Measurements from ENCODE around the gene UBE2E3. TPM values are rescaled to one million over a fixed set of nuclear protein-coding genes. Genes with fewer than 3 reads are reported as not detected.
"Not testable (repeated sequence)": the region's sequence is repeated elsewhere in the genome, so short reads cannot be mapped to it uniquely, and the experiment has no call there.

Gene UBE2E3
- polyA plus RNA-seq (ENCODE audit: insufficient read length in 3 of 3) = 100 to 1,000 TPM; 185 to 259 (median 211) TPM
- long read RNA-seq, donor 1, transcript UBE2E3-202 (6 exons, 1,570 nt) = major isoform, 45 of 96 reads
- long read RNA-seq, donor 1, partial matches to known transcripts = 40 of 96 reads
- long read RNA-seq, donor 1, other reads (novel, unspliced or antisense) = 5 of 96 reads
- long read RNA-seq, donor 2, transcript UBE2E3-209 (6 exons, 1,556 nt) = minor isoform, 7 of 102 reads
- long read RNA-seq, donor 2, transcript UBE2E3-202 (6 exons, 1,570 nt) = major isoform, 38 of 102 reads
- long read RNA-seq, donor 2, transcript UBE2E3-212 (4 exons, 499 nt) = minor isoform, 6 of 102 reads
- long read RNA-seq, donor 2, partial matches to known transcripts = 36 of 102 reads
- long read RNA-seq, donor 2, other reads (novel, unspliced or antisense) = 13 of 102 reads
- long read RNA-seq, donor 3, transcript UBE2E3-202 (6 exons, 1,570 nt) = major isoform, 90 of 165 reads
- long read RNA-seq, donor 3, transcript UBE2E3-212 (4 exons, 499 nt) = minor isoform, 9 of 165 reads
- long read RNA-seq, donor 3, partial matches to known transcripts = 40 of 165 reads
- long read RNA-seq, donor 3, other reads (novel, unspliced or antisense) = 21 of 165 reads
- long read RNA-seq, donor 4, transcript UBE2E3-202 (6 exons, 1,570 nt) = major isoform, 39 of 82 reads
- long read RNA-seq, donor 4, partial matches to known transcripts = 30 of 82 reads
- long read RNA-seq, donor 4, other reads (novel, unspliced or antisense) = 6 of 82 reads
- long read RNA-seq, donor 5 = 0 reads
- long read RNA-seq, donor 6, transcript UBE2E3-202 (6 exons, 1,570 nt) = major isoform, 50 of 117 reads
- long read RNA-seq, donor 6, partial matches to known transcripts = 56 of 117 reads
- long read RNA-seq, donor 6, other reads (novel, unspliced or antisense) = 5 of 117 reads
- long read RNA-seq, donor 7, transcript UBE2E3-202 (6 exons, 1,570 nt) = major isoform, 43 of 109 reads
- long read RNA-seq, donor 7, transcript UBE2E3-212 (4 exons, 499 nt) = minor isoform, 7 of 109 reads
- long read RNA-seq, donor 7, partial matches to known transcripts = 38 of 109 reads
- long read RNA-seq, donor 7, other reads (novel, unspliced or antisense) = 17 of 109 reads
- long read RNA-seq, donor 8, transcript UBE2E3-202 (6 exons, 1,570 nt) = major isoform, 73 of 254 reads
- long read RNA-seq, donor 8, transcript UBE2E3-212 (4 exons, 499 nt) = minor isoform, 7 of 254 reads
- long read RNA-seq, donor 8, transcript UBE2E3-209 (6 exons, 1,556 nt) = minor isoform, 8 of 254 reads
- long read RNA-seq, donor 8, partial matches to known transcripts = 138 of 254 reads
- long read RNA-seq, donor 8, other reads (novel, unspliced or antisense) = 24 of 254 reads
- long read RNA-seq, donor 9, transcript UBE2E3-212 (4 exons, 499 nt) = minor isoform, 5 of 124 reads
- long read RNA-seq, donor 9, transcript UBE2E3-202 (6 exons, 1,570 nt) = major isoform, 62 of 124 reads
- long read RNA-seq, donor 9, partial matches to known transcripts = 39 of 124 reads
- long read RNA-seq, donor 9, other reads (novel, unspliced or antisense) = 15 of 124 reads
- long read RNA-seq, donor 10, transcript UBE2E3-202 (6 exons, 1,570 nt) = major isoform, 60 of 122 reads
- long read RNA-seq, donor 10, partial matches to known transcripts = 45 of 122 reads
- long read RNA-seq, donor 10, other reads (novel, unspliced or antisense) = 12 of 122 reads
- long read RNA-seq, donor 11, transcript UBE2E3-202 (6 exons, 1,570 nt) = major isoform, 44 of 89 reads
- long read RNA-seq, donor 11, partial matches to known transcripts = 30 of 89 reads
- long read RNA-seq, donor 11, other reads (novel, unspliced or antisense) = 8 of 89 reads
- long read RNA-seq, donor 12, transcript UBE2E3-202 (6 exons, 1,570 nt) = major isoform, 14 of 40 reads
- long read RNA-seq, donor 12, partial matches to known transcripts = 15 of 40 reads
- long read RNA-seq, donor 12, other reads (novel, unspliced or antisense) = 7 of 40 reads
- long read RNA-seq, donor 13, transcript UBE2E3-202 (6 exons, 1,570 nt) = major isoform, 108 of 286 reads
- long read RNA-seq, donor 13, transcript UBE2E3-212 (4 exons, 499 nt) = minor isoform, 9 of 286 reads
- long read RNA-seq, donor 13, transcript UBE2E3-209 (6 exons, 1,556 nt) = minor isoform, 5 of 286 reads
- long read RNA-seq, donor 13, partial matches to known transcripts = 133 of 286 reads
- long read RNA-seq, donor 13, other reads (novel, unspliced or antisense) = 26 of 286 reads
- long read RNA-seq, donor 14, transcript UBE2E3-202 (6 exons, 1,570 nt) = major isoform, 65 of 127 reads
- long read RNA-seq, donor 14, partial matches to known transcripts = 37 of 127 reads
- long read RNA-seq, donor 14, other reads (novel, unspliced or antisense) = 19 of 127 reads
- long read RNA-seq, donor 15, transcript UBE2E3-202 (6 exons, 1,570 nt) = major isoform, 29 of 50 reads
- long read RNA-seq, donor 15, partial matches to known transcripts = 17 of 50 reads
- long read RNA-seq, donor 15, other reads (novel, unspliced or antisense) = 0 of 50 reads
- long read RNA-seq, donor 16, transcript UBE2E3-202 (6 exons, 1,570 nt) = major isoform, 121 of 270 reads
- long read RNA-seq, donor 16, transcript UBE2E3-212 (4 exons, 499 nt) = minor isoform, 8 of 270 reads
- long read RNA-seq, donor 16, transcript UBE2E3-209 (6 exons, 1,556 nt) = minor isoform, 7 of 270 reads
- long read RNA-seq, donor 16, partial matches to known transcripts = 96 of 270 reads
- long read RNA-seq, donor 16, other reads (novel, unspliced or antisense) = 35 of 270 reads

DNA sequence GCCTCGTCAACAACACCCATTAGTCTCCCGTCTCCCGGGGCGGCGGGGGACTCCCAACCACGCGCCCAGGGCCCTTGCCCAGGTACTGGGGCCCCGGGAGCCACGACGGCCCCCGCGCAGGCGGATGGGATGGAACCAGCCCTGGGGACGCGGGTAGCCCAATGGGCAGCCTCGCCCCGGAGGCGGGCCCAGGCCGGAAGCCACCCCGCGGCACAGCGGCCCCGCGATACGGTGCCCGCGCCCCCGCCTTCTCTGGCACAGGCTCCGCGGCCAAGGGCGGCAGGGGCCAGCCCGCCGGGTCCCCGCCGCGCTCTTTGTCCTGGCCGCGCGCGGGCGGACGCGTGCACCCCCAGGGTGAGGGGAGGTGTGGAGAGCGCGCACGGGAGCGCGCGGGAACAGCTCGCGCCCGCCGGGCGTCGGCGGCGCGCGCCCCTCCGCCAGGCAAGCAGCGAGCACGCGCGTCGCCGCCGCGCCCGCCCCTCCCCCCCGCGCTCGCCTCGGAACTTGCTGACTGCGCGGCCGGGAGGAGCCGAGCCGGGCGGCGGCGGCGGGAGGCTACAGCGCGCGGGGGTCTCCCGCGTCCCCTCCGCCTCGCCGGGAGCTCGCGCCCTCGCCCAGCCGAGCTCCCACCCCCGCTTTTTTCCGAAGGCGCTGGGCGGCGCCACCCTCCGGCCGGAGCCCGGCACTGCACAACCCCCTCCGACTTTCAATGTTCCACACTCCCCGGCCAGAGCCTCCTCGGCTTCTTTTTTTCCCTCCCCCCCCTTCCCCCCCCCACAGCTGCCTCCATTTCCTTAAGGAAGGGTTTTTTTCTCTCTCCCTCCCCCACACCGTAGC is at the start of gene UBE2E3:
Gene UBE2E3 (plus strand): TSS at position 500 of the 837 bp plus-strand sequence. CDS start 1,438 bp downstream, outside the sequence.
- DNase-seq (ENCODE audit: extremely low read depth in 1 of 11, low read depth in 9 of 11, low spot score in 4 of 11) = peak in 10 of 11 donors; percentile 60 to 80 (median 76)

DNA sequence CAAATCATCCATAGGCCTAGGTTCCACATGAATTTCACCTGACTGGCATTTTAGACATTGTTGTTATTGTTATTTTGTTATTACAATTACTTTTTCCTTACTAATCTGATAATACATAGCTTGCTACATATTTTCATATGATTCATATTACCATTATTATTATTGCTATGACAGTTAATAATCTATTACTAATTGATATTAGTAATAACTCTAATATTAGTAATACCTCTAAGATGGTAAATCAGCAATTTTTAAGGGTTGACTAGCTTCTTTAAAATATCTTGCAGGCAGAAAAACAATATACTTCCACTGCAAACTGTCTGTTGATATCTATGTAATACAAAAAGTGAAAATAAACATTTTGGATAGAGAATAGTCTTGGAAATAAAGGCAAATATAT is 48.6 kb upstream of the UBE2E3 start:
- DNase-seq (ENCODE audit: extremely low read depth in 1 of 11, low read depth in 9 of 11, low spot score in 4 of 11) = no peak

DNA sequence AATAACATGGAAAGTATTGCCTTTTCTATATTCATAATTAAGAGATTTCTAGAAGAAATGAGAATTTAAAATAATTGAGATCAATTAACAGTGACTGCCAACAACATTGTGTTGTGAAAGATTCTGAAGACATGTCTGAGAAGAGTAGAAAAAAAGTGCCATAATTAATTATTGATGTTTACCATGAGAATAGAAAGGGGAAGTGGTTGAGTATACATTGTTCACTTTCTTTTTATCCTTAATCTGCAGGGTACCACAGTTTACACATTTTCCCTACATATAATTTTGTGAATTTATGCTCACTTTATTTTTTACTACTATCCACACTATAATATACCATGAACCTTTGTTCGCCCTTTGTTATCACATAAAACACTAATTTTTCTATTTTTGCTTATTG is 47.1 kb upstream of the UBE2E3 start:
- no peak for DNase-seq (ENCODE audit: extremely low read depth in 1 of 11, low read depth in 9 of 11, low spot score in 4 of 11)

DNA sequence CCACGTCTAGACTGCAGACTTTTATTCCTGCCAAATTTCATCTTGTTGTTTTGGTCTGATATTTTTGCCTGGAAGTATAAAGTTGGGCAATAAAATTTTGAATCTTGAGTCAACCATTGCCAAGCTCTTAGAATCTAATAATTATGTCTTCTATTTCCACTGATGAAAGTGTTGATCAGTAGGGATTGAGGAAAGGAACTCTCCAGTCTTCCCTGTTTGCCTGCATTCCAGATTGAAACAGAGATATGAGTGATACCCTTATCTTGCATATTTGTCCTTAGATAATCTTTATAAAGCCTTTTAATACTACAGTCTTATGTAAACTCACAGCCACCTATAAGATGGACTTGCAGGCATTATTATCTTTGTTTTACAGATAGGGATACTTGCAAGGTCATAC is 45.5 kb upstream of the UBE2E3 start:
- no peak for DNase-seq (ENCODE audit: extremely low read depth in 1 of 11, low read depth in 9 of 11, low spot score in 4 of 11)

DNA sequence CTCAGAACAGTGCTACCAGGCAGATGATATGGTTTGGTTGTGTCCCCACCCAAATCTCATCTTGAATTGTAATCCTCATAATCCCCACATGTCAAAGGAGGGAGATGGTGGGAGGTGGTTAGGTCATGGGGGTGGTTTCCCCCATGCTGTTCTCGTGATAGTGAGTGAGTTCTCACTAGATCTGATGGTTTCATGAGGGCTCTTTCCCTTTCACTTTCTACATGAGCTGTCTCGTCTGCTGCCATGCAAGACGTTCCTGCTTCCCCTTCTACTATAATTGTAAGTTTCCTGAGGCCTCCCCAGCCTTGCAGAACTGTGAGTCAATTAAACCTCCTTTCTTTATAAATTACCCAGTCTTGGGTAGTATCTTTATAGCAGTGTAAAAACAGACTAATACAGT is 42.9 kb upstream of the UBE2E3 start:
- not testable (repeated sequence) for DNase-seq (ENCODE audit: extremely low read depth in 1 of 11, low read depth in 9 of 11, low spot score in 4 of 11)

DNA sequence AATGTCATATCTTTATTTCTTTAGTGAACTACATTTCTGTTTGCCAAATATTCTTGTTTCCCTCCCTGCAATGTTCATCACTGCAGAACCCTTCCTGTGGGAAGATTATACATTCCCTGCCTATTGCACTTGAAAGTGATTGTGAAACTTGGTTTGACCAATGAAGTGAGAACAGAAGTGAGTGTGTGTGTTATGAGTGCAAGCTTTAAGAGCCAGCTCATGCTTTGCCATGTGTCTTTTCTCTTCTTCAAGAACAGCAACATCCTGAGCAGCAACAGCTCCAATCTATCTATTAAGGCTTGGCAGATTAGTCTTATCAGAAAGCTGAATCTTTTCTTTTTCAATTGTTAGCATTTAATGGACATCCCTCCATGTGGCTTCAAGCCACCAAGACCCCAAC is 42.0 kb upstream of the UBE2E3 start:
- no peak for DNase-seq (ENCODE audit: extremely low read depth in 1 of 11, low read depth in 9 of 11, low spot score in 4 of 11)

DNA sequence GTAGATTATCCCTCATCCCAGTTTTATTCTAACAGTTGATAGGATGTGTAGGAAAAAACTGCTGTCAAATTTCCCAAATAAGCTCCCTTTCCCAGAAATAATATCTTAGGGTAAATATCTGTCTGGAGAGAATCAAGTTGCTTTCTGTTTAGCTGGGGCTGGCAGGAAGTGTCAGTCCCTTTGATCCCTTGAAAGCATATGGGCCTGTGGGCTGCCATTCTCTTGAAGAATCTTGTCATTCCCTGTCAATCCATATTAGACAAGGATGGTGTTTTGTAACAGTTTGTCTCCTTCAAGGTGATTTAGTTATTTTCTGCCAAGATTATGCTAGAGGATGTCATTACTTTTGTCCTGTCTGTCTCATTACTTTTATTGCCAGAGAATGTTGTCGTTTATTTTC is 37.1 kb upstream of the UBE2E3 start:
- DNase-seq (ENCODE audit: extremely low read depth in 1 of 11, low read depth in 9 of 11, low spot score in 4 of 11) = no peak

DNA sequence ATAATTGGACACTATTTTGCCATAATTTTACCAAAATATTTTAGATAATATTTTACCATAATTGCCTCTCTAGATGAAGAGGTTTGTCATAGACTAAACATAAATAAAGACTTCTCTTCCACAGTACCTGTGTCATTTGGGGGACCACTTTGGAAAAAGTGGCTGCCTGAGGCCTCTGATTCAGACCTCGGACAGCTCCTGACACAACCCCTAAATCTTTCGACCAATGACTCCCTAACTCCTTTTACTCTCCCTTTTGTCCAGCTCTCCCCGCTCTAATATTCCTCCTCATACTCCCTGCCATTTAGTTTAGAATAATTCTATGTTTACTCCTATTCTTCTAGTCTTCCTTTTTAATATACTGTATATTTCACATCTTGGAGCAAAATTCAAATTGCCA is 36.0 kb upstream of the UBE2E3 start:
- no peak for DNase-seq (ENCODE audit: extremely low read depth in 1 of 11, low read depth in 9 of 11, low spot score in 4 of 11)

DNA sequence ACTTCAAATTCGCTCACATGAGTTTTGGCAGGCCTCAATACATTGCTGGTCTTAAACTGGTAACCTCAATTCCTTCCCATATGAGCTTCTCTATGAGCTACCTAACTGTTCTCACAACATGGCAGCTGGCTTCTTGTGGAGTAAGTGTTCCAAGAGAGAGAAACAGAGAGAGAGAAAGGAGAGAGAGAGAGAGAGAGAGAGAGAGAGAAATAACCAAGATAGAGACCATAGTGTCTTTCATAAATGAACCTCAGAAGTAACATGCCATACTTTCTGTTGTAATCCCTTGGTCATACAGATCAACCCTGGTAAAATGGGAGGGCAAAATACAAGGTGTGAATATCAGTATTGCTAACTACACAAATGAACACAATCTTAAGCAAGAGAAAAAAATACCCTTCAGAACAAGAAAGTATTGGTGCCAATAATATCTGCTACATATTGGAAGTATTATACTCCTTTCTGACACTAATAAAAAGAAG is 33.2 kb upstream of the UBE2E3 start:
- DNase-seq (ENCODE audit: extremely low read depth in 1 of 11, low read depth in 9 of 11, low spot score in 4 of 11) = no peak

DNA sequence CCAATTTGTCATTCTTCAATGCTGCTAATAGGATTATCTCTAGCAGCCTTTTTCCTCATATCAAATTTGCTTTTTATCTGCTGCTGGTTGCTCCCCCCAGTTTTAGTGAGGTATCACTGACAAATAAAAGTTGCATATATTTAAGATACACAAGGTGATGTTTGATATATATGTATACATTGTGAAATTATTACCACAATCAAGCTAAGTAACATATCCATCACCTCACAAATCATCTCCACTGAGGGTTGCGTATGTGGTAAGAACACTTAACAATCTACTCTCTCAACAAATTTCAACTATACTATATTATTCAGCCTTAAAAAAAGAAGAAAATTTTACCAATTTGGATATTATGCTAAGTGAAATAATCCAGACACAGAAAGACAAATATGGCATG is 30.5 kb upstream of the UBE2E3 start:
- DNase-seq (ENCODE audit: extremely low read depth in 1 of 11, low read depth in 9 of 11, low spot score in 4 of 11) = no peak

DNA sequence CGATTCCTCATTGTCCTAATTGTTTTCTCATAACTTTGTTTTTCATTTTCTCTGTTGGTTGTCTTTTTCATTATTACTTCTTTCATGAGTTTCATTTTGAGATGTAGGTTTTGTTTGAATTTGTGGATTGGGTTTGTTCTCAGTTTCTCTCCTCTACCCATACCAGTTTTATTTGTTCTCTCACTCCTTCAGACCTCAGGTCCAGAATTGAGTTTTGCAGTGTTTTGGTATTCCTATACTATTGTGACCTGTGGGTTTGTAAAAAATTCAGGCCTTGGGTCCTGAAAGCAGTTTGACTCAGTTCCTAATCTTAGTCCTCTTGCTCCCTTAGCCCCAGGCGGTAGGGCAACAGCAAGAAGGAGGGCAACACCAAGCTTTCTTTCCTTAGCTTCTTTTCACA is 28.3 kb upstream of the UBE2E3 start:
- DNase-seq (ENCODE audit: extremely low read depth in 1 of 11, low read depth in 9 of 11, low spot score in 4 of 11) = no peak

DNA sequence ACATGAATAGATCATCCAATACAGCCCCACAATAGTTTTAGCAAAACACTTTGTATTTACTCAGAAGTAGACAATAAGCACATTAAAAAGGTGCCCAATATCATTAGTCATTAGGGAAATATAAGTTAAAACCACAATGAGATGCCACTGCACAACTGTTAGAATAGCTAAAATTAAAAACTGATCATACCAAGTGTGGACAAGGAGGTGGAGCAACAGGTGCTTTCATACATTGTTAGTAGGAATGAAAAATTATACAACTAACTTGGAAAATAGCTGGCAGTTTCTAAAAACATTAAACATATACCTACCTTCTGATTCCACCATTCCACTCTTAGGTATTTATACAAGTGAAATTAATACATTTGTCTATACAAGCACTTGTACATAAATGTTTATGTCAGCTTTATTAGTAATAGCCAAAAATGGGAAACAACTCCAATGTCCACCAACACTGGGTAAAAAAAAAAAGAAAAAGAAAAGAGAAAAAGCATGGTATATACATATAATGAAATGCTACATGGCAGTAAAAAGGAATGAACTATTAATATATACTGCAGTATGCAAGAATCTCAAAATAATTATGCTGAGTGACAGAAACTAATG is 27.6 kb upstream of the UBE2E3 start:
- DNase-seq (ENCODE audit: extremely low read depth in 1 of 11, low read depth in 9 of 11, low spot score in 4 of 11) = no peak

DNA sequence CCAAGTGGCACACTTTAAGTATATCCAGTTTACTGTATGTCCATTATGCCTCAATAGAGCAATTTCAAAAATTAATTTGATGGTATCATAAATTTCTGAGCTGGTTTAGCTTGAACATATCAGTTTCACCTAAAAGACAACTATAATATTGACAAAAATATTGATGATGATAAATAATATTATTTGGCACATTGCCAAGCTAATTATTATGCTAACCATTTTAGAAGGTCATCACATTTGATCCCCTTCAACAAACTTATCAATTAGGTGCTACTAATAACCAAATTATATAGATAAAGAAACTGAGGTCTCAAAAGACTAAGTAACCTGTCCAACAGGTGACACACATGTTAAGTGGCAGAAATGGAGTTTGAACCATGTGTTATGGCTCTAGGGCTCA is 26.9 kb upstream of the UBE2E3 start:
- DNase-seq (ENCODE audit: extremely low read depth in 1 of 11, low read depth in 9 of 11, low spot score in 4 of 11) = no peak

DNA sequence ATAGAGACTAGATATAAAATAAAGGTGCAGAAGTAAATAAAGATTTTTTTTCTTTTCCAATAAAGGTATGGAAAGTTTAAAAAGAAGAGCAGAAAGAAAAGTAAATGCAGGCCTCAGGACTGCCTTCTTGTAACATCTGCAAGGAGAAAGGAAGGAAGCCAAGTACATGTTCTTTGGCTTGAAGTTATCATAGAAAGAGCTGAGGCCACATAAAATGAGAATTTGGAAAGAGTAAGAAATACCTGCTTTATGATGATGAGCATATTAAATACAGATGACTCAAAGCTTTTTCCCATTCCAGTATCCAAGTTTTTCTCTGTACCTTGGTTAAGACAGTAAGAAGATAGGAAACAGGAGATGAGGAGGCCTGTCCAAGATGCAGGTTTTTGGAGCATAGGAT is 25.3 kb upstream of the UBE2E3 start:
- no peak for DNase-seq (ENCODE audit: extremely low read depth in 1 of 11, low read depth in 9 of 11, low spot score in 4 of 11)

DNA sequence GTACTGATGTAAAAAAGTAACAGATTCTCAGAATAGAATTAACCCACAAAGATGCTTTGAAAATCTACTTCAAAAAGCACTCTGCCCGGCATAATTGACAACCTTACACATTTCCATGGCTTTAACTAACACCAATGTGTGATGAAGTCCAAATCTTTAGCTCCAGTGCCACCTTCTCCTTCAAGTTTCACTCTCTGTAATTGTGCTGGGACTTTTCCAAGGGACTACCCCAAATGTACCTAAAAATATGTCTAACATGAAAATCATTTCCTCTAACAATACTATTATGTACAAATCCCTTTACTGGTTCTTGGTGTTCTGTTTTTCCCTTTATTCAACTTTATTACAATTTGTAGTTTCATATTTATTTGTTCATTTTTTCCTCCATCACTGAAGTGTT is 20.6 kb upstream of the UBE2E3 start:
- no peak for DNase-seq (ENCODE audit: extremely low read depth in 1 of 11, low read depth in 9 of 11, low spot score in 4 of 11)
